ENCODE results near the gene PTGDR2. TPM values are rescaled to one million over a fixed set of nuclear protein-coding genes. Genes with fewer than 3 reads are reported as not detected.
A peak's percentile ranks its signal among the peaks of the same experiment; 100 is the strongest.

PTGDR2 gene
- total and polyA plus RNA-seq, 4 donors: 0.08 to 7.1 (median 0.32) TPM

DNA sequence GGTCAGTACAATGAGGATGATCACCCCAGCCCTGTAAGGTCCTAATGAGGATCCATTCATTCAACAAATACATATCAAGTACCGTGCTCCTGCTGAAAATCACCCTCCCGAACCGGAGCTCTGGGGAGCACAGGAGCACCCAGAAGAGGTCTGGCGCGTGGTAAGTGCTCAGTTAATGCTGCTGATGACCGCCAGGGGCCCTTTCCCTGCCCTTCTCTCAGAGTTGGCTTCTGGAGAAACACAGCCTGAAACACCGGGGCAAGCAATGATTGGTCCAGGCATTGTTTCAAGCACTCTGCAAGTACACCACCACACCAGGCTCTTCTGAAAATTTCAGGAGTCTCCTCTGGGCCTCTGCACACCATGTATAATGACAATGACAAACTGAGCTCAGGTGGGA lies 17.6 kb downstream of the PTGDR2 start (continued):
- no peak for TF ChIP-seq GABPA (IDR thresholded peaks at IDR 0.05 in 1 of 2, conservative IDR thresholded peaks at IDR 0.05 in 1 of 2)

DNA sequence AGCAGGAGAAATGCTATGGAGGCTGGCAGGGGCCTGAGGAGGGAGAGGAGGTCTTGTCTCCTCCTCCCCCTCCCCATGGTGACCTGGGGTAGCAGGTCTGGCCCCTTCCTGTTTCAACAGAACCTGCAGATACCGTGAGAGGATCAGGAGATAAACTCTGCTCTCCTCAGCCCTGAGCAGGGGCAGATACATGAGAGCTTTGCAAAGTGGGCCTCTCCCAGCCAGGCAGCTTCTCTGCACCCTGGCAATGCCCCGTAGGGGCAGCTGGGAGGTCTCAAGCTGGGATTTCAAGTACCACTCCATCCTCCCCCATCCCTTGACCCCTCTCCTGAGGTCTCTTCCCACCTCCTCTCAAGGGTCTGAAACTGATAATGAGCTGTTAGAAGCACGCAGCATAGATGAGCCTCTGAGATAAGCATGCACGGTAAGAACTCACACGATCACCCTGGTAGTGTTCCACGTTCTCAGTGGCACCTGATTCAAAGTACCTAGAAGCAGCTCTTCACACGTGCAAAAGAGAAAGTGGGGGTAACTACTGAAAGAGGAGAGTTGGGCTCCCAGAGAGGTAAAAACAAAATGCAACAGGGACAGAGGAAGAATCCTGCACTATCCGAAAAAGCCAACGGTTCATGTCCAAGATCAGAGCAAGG lies 18.8 kb downstream of the PTGDR2 start:
- Histone ChIP-seq H3K27me3 (ENCODE audit: control insufficient read depth in 4 of 4, insufficient read depth in 4 of 4, low read length in 3 of 4) (no peaks in the 10 kb centered on the region), H3K9me3 (ENCODE audit: control insufficient read depth in 4 of 4, low read length in 3 of 4) (no peaks in the 10 kb centered on the region), H3K4me3 (ENCODE audit: low read depth in 1 of 3, low read length in 3 of 3) (no peak overlapping the region), H3K36me3 (ENCODE audit: control insufficient read depth in 4 of 4, insufficient read depth in 3 of 4, low read depth in 1 of 4, low read length in 3 of 4) (no peaks in the 10 kb centered on the region), H3K9ac (ENCODE audit: low read depth in 1 of 2, low read length in 2 of 2) (no peak overlapping the region), H3K4me1 (ENCODE audit: control insufficient read depth in 4 of 4, insufficient read depth in 4 of 4, low read length in 3 of 4) (peaks cover 0 to 5% (median 1%) of the 10 kb centered on the region in 4 donors), H3K27ac (ENCODE audit: low read depth in 1 of 2, low read length in 2 of 2) (no peak overlapping the region)
- TF ChIP-seq HNF4A (conservative IDR thresholded peaks at IDR 0.05) (no peak), JUND (IDR thresholded peaks at IDR 0.05) (no peak), GABPA (IDR thresholded peaks at IDR 0.05 in 1 of 2, conservative IDR thresholded peaks at IDR 0.05 in 1 of 2) (no peak), FOXA2 (IDR thresholded peaks at IDR 0.05) (no peak), HNF4G (IDR thresholded peaks at IDR 0.05) (no peak), SP1 (IDR thresholded peaks at IDR 0.05) (no peak), EGR1 (IDR thresholded peaks at IDR 0.05; ENCODE audit: low read depth in 2 of 2) (no peak), TAF1 (conservative IDR thresholded peaks at IDR 0.05) (no peak), FOXA1 (IDR thresholded peaks at IDR 0.05) (no peak), NR2F2 (IDR thresholded peaks at IDR 0.05) (no peak), RXRA (IDR thresholded peaks at IDR 0.05) (no peak), RAD21 (IDR thresholded peaks at IDR 0.05) (no peak)
- TF ChIP-seq, protein P1, sequence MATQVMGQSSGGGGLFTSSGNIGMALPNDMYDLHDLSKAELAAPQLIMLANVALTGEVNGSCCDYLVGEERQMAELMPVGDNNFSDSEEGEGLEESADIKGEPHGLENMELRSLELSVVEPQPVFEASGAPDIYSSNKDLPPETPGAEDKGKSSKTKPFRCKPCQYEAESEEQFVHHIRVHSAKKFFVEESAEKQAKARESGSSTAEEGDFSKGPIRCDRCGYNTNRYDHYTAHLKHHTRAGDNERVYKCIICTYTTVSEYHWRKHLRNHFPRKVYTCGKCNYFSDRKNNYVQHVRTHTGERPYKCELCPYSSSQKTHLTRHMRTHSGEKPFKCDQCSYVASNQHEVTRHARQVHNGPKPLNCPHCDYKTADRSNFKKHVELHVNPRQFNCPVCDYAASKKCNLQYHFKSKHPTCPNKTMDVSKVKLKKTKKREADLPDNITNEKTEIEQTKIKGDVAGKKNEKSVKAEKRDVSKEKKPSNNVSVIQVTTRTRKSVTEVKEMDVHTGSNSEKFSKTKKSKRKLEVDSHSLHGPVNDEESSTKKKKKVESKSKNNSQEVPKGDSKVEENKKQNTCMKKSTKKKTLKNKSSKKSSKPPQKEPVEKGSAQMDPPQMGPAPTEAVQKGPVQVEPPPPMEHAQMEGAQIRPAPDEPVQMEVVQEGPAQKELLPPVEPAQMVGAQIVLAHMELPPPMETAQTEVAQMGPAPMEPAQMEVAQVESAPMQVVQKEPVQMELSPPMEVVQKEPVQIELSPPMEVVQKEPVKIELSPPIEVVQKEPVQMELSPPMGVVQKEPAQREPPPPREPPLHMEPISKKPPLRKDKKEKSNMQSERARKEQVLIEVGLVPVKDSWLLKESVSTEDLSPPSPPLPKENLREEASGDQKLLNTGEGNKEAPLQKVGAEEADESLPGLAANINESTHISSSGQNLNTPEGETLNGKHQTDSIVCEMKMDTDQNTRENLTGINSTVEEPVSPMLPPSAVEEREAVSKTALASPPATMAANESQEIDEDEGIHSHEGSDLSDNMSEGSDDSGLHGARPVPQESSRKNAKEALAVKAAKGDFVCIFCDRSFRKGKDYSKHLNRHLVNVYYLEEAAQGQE (IDR thresholded peaks at IDR 0.05): no peak
- TF ChIP-seq, protein P2, sequence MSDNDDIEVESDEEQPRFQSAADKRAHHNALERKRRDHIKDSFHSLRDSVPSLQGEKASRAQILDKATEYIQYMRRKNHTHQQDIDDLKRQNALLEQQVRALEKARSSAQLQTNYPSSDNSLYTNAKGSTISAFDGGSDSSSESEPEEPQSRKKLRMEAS (IDR thresholded peaks at IDR 0.05): no peak
- TF ChIP-seq, protein P3, sequence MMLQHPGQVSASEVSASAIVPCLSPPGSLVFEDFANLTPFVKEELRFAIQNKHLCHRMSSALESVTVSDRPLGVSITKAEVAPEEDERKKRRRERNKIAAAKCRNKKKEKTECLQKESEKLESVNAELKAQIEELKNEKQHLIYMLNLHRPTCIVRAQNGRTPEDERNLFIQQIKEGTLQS (IDR thresholded peaks at IDR 0.05): no peak
- TF ChIP-seq, protein P4, sequence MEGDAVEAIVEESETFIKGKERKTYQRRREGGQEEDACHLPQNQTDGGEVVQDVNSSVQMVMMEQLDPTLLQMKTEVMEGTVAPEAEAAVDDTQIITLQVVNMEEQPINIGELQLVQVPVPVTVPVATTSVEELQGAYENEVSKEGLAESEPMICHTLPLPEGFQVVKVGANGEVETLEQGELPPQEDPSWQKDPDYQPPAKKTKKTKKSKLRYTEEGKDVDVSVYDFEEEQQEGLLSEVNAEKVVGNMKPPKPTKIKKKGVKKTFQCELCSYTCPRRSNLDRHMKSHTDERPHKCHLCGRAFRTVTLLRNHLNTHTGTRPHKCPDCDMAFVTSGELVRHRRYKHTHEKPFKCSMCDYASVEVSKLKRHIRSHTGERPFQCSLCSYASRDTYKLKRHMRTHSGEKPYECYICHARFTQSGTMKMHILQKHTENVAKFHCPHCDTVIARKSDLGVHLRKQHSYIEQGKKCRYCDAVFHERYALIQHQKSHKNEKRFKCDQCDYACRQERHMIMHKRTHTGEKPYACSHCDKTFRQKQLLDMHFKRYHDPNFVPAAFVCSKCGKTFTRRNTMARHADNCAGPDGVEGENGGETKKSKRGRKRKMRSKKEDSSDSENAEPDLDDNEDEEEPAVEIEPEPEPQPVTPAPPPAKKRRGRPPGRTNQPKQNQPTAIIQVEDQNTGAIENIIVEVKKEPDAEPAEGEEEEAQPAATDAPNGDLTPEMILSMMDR (IDR thresholded peaks at IDR 0.05; ENCODE audit: low read depth, low read length, missing input control): no peak
- WGBS: 77% methylated on average over 9 of the region's 9 CpGs
- DNase-seq (ENCODE audit: low spot score): no peak

DNA sequence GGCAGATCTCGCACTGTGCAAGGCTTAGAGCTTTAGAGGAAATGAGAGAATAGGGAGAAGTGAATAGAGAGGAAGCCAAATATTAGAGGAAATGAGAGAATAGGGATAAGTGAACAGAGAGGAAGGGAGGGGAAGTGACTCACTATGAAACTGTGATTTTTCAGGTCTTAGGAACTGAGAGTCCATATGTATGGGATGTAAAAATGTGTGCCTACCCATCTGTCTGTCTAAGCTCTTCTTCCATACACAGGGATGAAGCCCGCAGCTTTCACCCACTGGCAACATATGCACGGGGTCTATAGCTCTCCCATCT lies 20.3 kb downstream of the PTGDR2 start:
- Histone ChIP-seq H3K27me3 (ENCODE audit: control insufficient read depth in 4 of 4, insufficient read depth in 4 of 4, low read length in 3 of 4) (no peaks in the 10 kb centered on the region), H3K4me1 (ENCODE audit: control insufficient read depth in 4 of 4, insufficient read depth in 4 of 4, low read length in 3 of 4) (no peaks in the 10 kb centered on the region), H3K4me3 (ENCODE audit: low read depth in 1 of 3, low read length in 3 of 3) (no peak overlapping the region), H3K27ac (ENCODE audit: low read depth in 1 of 2, low read length in 2 of 2) (no peak overlapping the region), H3K36me3 (ENCODE audit: control insufficient read depth in 4 of 4, insufficient read depth in 3 of 4, low read depth in 1 of 4, low read length in 3 of 4) (no peaks in the 10 kb centered on the region), H3K9ac (ENCODE audit: low read depth in 1 of 2, low read length in 2 of 2) (no peak overlapping the region), H3K9me3 (ENCODE audit: control insufficient read depth in 4 of 4, low read length in 3 of 4) (no peaks in the 10 kb centered on the region)
- TF ChIP-seq, protein P4 (IDR thresholded peaks at IDR 0.05; ENCODE audit: low read depth, low read length, missing input control): no peak
- TF ChIP-seq HNF4G (IDR thresholded peaks at IDR 0.05) (no peak), YY1 (IDR thresholded peaks at IDR 0.05) (no peak), EGR1 (IDR thresholded peaks at IDR 0.05; ENCODE audit: low read depth in 2 of 2) (no peak), FOXA2 (IDR thresholded peaks at IDR 0.05) (no peak)
- TF ChIP-seq, protein P2 (IDR thresholded peaks at IDR 0.05): peak; percentile 29
- 76% methylated on average over 3 of the region's 3 CpGs for WGBS
- no peak for DNase-seq (ENCODE audit: low spot score)

Measured in liver (tissue), 9 donors.